Measurements from ENCODE around the gene PRKAR1B.

Gene PRKAR1B

DNA sequence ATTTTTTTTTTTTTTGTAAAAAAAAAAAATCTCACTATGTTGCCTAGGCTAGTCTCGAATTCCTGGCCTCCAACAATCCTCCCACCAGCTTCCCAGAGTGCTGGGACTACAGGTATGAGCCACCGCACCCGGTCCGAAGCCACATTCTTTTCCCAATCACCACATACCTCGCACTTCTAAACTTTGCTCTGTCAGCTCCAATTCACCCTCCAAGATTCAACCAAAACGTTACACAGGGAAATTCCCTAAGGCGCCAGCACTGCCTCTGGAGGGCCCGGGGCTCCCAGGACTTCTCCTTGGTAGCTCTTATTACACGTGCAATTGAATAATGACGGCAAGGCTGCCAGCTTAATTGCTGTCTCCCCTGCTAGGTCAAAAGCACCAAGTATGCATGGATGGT is 10.9 kb downstream of the PRKAR1B start:
- no peak overlapping the region for H3K4me3 ChIP-seq (ENCODE audit: severe bottlenecking)
- H3K9me3 ChIP-seq (ENCODE audit: severe bottlenecking), result no peaks in the 10 kb centered on the region
- TF ChIP-seq, protein P1, sequence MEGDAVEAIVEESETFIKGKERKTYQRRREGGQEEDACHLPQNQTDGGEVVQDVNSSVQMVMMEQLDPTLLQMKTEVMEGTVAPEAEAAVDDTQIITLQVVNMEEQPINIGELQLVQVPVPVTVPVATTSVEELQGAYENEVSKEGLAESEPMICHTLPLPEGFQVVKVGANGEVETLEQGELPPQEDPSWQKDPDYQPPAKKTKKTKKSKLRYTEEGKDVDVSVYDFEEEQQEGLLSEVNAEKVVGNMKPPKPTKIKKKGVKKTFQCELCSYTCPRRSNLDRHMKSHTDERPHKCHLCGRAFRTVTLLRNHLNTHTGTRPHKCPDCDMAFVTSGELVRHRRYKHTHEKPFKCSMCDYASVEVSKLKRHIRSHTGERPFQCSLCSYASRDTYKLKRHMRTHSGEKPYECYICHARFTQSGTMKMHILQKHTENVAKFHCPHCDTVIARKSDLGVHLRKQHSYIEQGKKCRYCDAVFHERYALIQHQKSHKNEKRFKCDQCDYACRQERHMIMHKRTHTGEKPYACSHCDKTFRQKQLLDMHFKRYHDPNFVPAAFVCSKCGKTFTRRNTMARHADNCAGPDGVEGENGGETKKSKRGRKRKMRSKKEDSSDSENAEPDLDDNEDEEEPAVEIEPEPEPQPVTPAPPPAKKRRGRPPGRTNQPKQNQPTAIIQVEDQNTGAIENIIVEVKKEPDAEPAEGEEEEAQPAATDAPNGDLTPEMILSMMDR (IDR thresholded peaks at IDR 0.05; ENCODE audit: poor library complexity, severe bottlenecking), result no peak
- no peak for DNase-seq (ENCODE audit: low spot score)
- H3K27me3 ChIP-seq (ENCODE audit: insufficient read depth, poor library complexity, severe bottlenecking), result no peaks in the 10 kb centered on the region
- no peaks in the 10 kb centered on the region for H3K4me1 ChIP-seq (ENCODE audit: insufficient read depth, poor library complexity, severe bottlenecking)
- H3K36me3 ChIP-seq (ENCODE audit: low read depth), result no peaks in the 10 kb centered on the region
- ATAC-seq (ENCODE audit: low read depth), result no peak
- no peak overlapping the region for H3K27ac ChIP-seq (ENCODE audit: poor library complexity, severe bottlenecking)

GRCh38 chr7:714251-714671 is 12.8 kb downstream of the PRKAR1B start:
- Histone ChIP-seq H3K4me3 (ENCODE audit: severe bottlenecking) (no peak overlapping the region), H3K4me1 (ENCODE audit: insufficient read depth, poor library complexity, severe bottlenecking) (no peaks in the 10 kb centered on the region), H3K36me3 (ENCODE audit: low read depth) (no peaks in the 10 kb centered on the region), H3K9me3 (ENCODE audit: severe bottlenecking) (no peaks in the 10 kb centered on the region), H3K27me3 (ENCODE audit: insufficient read depth, poor library complexity, severe bottlenecking) (no peaks in the 10 kb centered on the region), H3K27ac (ENCODE audit: poor library complexity, severe bottlenecking) (no peak overlapping the region)
- ATAC-seq (ENCODE audit: low read depth) (no peak), DNase-seq (ENCODE audit: low spot score) (no peak)
- TF ChIP-seq, protein P1 (IDR thresholded peaks at IDR 0.05; ENCODE audit: poor library complexity, severe bottlenecking), result no peak

DNA sequence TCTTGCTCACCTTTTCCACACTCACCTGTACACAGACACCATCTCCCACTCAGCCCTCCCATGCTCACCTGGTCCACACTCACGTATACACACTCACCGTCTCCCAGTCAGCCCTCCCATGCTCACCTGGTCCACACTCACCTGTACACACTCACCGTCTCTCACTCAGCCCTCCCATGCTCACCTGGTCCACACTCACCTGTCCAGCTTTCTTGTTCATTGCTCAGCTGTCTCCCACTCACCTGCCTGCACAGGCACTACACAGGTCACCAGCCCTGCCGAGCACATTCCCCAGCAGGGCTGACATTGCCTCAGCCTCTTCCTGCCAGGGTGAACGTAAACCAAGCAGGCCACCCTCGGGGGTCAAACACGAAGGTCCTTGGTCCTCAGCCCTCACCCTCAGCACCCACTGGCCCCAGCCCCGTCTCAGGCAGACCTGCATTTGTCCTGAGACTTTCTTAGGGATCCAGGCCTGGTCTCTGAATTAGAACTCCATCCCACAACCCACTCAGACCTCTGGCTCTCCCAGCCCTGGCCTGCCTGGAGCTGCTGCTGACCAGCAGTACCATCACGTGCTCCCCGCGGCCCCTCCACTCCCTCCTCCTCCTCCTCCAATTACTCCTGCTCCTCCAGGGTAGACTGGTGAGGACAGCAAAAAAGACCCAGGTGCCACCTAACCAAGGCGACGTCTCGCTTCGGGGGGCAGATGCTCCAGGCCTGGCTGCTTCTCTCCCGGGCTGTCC is 13.4 kb downstream of the PRKAR1B start:
- no peak overlapping the region for H3K4me3 ChIP-seq (ENCODE audit: severe bottlenecking)
- TF ChIP-seq, protein P1 (IDR thresholded peaks at IDR 0.05; ENCODE audit: poor library complexity, severe bottlenecking), result no peak
- no peaks in the 10 kb centered on the region for H3K9me3 ChIP-seq (ENCODE audit: severe bottlenecking)
- no peaks in the 10 kb centered on the region for H3K36me3 ChIP-seq (ENCODE audit: low read depth)
- no peaks in the 10 kb centered on the region for H3K27me3 ChIP-seq (ENCODE audit: insufficient read depth, poor library complexity, severe bottlenecking)
- DNase-seq (ENCODE audit: low spot score), result no peak
- no peak overlapping the region for H3K27ac ChIP-seq (ENCODE audit: poor library complexity, severe bottlenecking)
- ATAC-seq (ENCODE audit: low read depth), result peak; percentile 48
- no peaks in the 10 kb centered on the region for H3K4me1 ChIP-seq (ENCODE audit: insufficient read depth, poor library complexity, severe bottlenecking)

DNA sequence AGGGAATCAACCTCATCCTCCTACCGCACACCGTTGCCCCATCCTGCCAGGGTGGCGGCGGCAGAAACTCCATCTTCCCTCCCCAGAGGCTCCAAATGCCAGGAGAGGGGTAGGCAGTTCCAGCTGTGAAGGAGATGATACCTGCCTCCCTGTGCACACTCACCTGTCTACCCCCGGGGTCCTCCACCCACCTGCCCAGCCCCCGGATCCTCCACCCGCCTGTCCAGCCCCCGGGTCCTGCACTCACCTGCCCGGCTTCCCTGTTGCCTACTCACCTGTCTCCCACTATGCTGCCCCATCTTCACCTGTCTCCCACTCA is 14.0 kb downstream of the PRKAR1B start:
- DNase-seq (ENCODE audit: low spot score) (no peak), ATAC-seq (ENCODE audit: low read depth) (no peak)
- Histone ChIP-seq H3K36me3 (ENCODE audit: low read depth) (no peaks in the 10 kb centered on the region), H3K4me3 (ENCODE audit: severe bottlenecking) (no peak overlapping the region), H3K4me1 (ENCODE audit: insufficient read depth, poor library complexity, severe bottlenecking) (no peaks in the 10 kb centered on the region), H3K27me3 (ENCODE audit: insufficient read depth, poor library complexity, severe bottlenecking) (no peaks in the 10 kb centered on the region), H3K9me3 (ENCODE audit: severe bottlenecking) (no peaks in the 10 kb centered on the region), H3K27ac (ENCODE audit: poor library complexity, severe bottlenecking) (no peak overlapping the region)
- TF ChIP-seq, protein P1 (IDR thresholded peaks at IDR 0.05; ENCODE audit: poor library complexity, severe bottlenecking), result no peak

GRCh38 chr7:712381-713138 is 14.5 kb downstream of the PRKAR1B start:
- TF ChIP-seq, protein P1 (IDR thresholded peaks at IDR 0.05; ENCODE audit: poor library complexity, severe bottlenecking), result no peak
- ATAC-seq (ENCODE audit: low read depth) (no peak), DNase-seq (ENCODE audit: low spot score) (no peak)
- no peak overlapping the region for H3K4me3 ChIP-seq (ENCODE audit: severe bottlenecking)
- H3K9me3 ChIP-seq (ENCODE audit: severe bottlenecking), result no peaks in the 10 kb centered on the region
- no peaks in the 10 kb centered on the region for H3K4me1 ChIP-seq (ENCODE audit: insufficient read depth, poor library complexity, severe bottlenecking)
- H3K27me3 ChIP-seq (ENCODE audit: insufficient read depth, poor library complexity, severe bottlenecking), result no peaks in the 10 kb centered on the region
- no peaks in the 10 kb centered on the region for H3K36me3 ChIP-seq (ENCODE audit: low read depth)
- no peak overlapping the region for H3K27ac ChIP-seq (ENCODE audit: poor library complexity, severe bottlenecking)

Measured in RWPE2 (cell line).